HG03175 (cell line): ENCODE results near the gene DLX6.

ENCODE experiments used
- ATAC-seq: cut with Tn5 transposase; IDR thresholded peaks from one replicate; pipeline ENCODE4 v1.9.1; 2021; ENCODE audit warnings: mild to moderate bottlenecking, moderate library complexity; ENCODE audit not compliant: unreplicated experiment

The DLX6 gene

GRCh38 chr7:97009753-97010732, 4.7 kb downstream of the DLX6 start:
- ATAC-seq, result no peak

GRCh38 chr7:97011104-97011503, 5.8 kb downstream of the DLX6 start:
- ATAC-seq, result no peak

- no peak for ATAC-seq
Observed at GRCh38 chr7:97011536-97012364, 6.4 kb downstream of the DLX6 start.

GRCh38 chr7:97012365-97013133, 7.2 kb downstream of the DLX6 start:
- no peak for ATAC-seq

GRCh38 chr7:97013134-97013844, 7.9 kb downstream of the DLX6 start:
- no peak for ATAC-seq

GRCh38 chr7:97013845-97014134, 8.4 kb downstream of the DLX6 start:
- no peak for ATAC-seq

- no peak for ATAC-seq
Observed at GRCh38 chr7:97014145-97014750, 8.9 kb downstream of the DLX6 start.

GRCh38 chr7:97015279-97015678, 9.9 kb downstream of the DLX6 start:
- no peak for ATAC-seq

GRCh38 chr7:97015756-97016380, 10.5 kb downstream of the DLX6 start:
- no peak for ATAC-seq

- ATAC-seq, result no peak
Observed at GRCh38 chr7:97016381-97017191, 11.2 kb downstream of the DLX6 start.

GRCh38 chr7:97017192-97018125, 12.1 kb downstream of the DLX6 start:
- no peak for ATAC-seq

GRCh38 chr7:97018126-97018601, 12.8 kb downstream of the DLX6 start:
- no peak for ATAC-seq

GRCh38 chr7:97018791-97019531, 13.6 kb downstream of the DLX6 start:
- no peak for ATAC-seq

GRCh38 chr7:97019710-97020225, 14.4 kb downstream of the DLX6 start:
- ATAC-seq, result no peak

GRCh38 chr7:97020601-97020995, 15.2 kb downstream of the DLX6 start:
- no peak for ATAC-seq

- ATAC-seq, result no peak
Observed at GRCh38 chr7:97020996-97021746, 15.8 kb downstream of the DLX6 start.
